A673 (cell line): Measurements from ENCODE around the gene DNAH2.

Experiments used
- CTCF ChIP-seq: fragments of 300-800, 200-600 bp; sonication (generic); conservative IDR thresholded peaks from 2 replicates; pipeline ENCODE4 v1.5.1; 2017; ENCODE audit warnings: low read depth, mild to moderate bottlenecking, antibody characterized with exemption, low read length, moderate library complexity, mixed read lengths
- EZH2 ChIP-seq: fragments of 200-600 bp; sonication (generic); IDR thresholded peaks from 2 replicates; pipeline ENCODE4 v1.6.1; 2017; ENCODE audit warnings: borderline replicate concordance, low read depth, mild to moderate bottlenecking, mixed read lengths, antibody characterized with exemption, low read length; ENCODE audit not compliant: poor library complexity, severe bottlenecking

GRCh38 chr17:7717756-7718350, 309 bp downstream of the DNAH2 start:
- TF ChIP-seq EZH2 (no peak), CTCF (no peak)
